ENCODE measurements around the gene CAT. TPM values are rescaled to one million over a fixed set of nuclear protein-coding genes. Genes with fewer than 3 reads are reported as not detected.

Gene CAT
- total and polyA plus RNA-seq, 9 donors = 45.6 to 74.4 (median 61.8) TPM

- Histone ChIP-seq H3K4me3 (ENCODE audit: low read length) (no peak overlapping the region), H3K27me3 (ENCODE audit: control insufficient read depth, insufficient read depth, low read length) (no peaks in the 10 kb centered on the region), H3K27ac (ENCODE audit: low read length) (no peak overlapping the region), H3K4me1 (ENCODE audit: control insufficient read depth, insufficient read depth, low read length) (peaks cover 9% of the 10 kb centered on the region), H3K9me3 (replicated peaks; ENCODE audit: control insufficient read depth, low read depth, low read length) (no peaks in the 10 kb centered on the region), H3K36me3 (ENCODE audit: control insufficient read depth, insufficient read depth, low read length) (peaks cover 39% of the 10 kb centered on the region)
- DNase-seq = no peak
- WGBS (ENCODE audit: insufficient coverage) = no CpG with 5 or more reads among the region's 3 CpGs
Observed at GRCh38 chr11:34451053-34451452, 12.3 kb downstream of the CAT start.

- peaks cover 50% of the 10 kb centered on the region for H3K36me3 ChIP-seq (ENCODE audit: control insufficient read depth, insufficient read depth, low read length)
- no CpG with 5 or more reads among the region's 1 CpG for WGBS (ENCODE audit: insufficient coverage)
- no peaks in the 10 kb centered on the region for H3K4me1 ChIP-seq (ENCODE audit: control insufficient read depth, insufficient read depth, low read length)
- no peaks in the 10 kb centered on the region for H3K9me3 ChIP-seq (replicated peaks; ENCODE audit: control insufficient read depth, low read depth, low read length)
- no peak overlapping the region for H3K4me3 ChIP-seq (ENCODE audit: low read length)
- DNase-seq = no peak
- H3K27ac ChIP-seq (ENCODE audit: low read length) = no peak overlapping the region
- no peaks in the 10 kb centered on the region for H3K27me3 ChIP-seq (ENCODE audit: control insufficient read depth, insufficient read depth, low read length)
Observed at GRCh38 chr11:34454308-34455032, 15.7 kb downstream of the CAT start.

- Histone ChIP-seq H3K36me3 (ENCODE audit: control insufficient read depth, insufficient read depth, low read length) (peaks cover 56% of the 10 kb centered on the region), H3K27me3 (ENCODE audit: control insufficient read depth, insufficient read depth, low read length) (no peaks in the 10 kb centered on the region), H3K4me1 (ENCODE audit: control insufficient read depth, insufficient read depth, low read length) (no peaks in the 10 kb centered on the region), H3K27ac (ENCODE audit: low read length) (no peak overlapping the region), H3K4me3 (ENCODE audit: low read length) (no peak overlapping the region), H3K9me3 (replicated peaks; ENCODE audit: control insufficient read depth, low read depth, low read length) (no peaks in the 10 kb centered on the region)
- WGBS (ENCODE audit: insufficient coverage) = no CpG with 5 or more reads among the region's 2 CpGs
- no peak for DNase-seq
Observed at GRCh38 chr11:34457607-34458006, 18.9 kb downstream of the CAT start.

- H3K9me3 ChIP-seq (replicated peaks; ENCODE audit: control insufficient read depth, low read depth, low read length) = no peaks in the 10 kb centered on the region
- no peaks in the 10 kb centered on the region for H3K27me3 ChIP-seq (ENCODE audit: control insufficient read depth, insufficient read depth, low read length)
- no CpG with 5 or more reads among the region's 4 CpGs for WGBS (ENCODE audit: insufficient coverage)
- no peak overlapping the region for H3K27ac ChIP-seq (ENCODE audit: low read length)
- H3K4me3 ChIP-seq (ENCODE audit: low read length) = no peak overlapping the region
- H3K36me3 ChIP-seq (ENCODE audit: control insufficient read depth, insufficient read depth, low read length) = peaks cover 59% of the 10 kb centered on the region
- no peaks in the 10 kb centered on the region for H3K4me1 ChIP-seq (ENCODE audit: control insufficient read depth, insufficient read depth, low read length)
- DNase-seq = no peak
Observed at GRCh38 chr11:34458525-34458924, 19.8 kb downstream of the CAT start.

GRCh38 chr11:34459507-34460162 lies 20.9 kb downstream of the CAT start:
- DNase-seq = no peak
- H3K4me1 ChIP-seq (ENCODE audit: control insufficient read depth, insufficient read depth, low read length) = no peaks in the 10 kb centered on the region
- H3K9me3 ChIP-seq (replicated peaks; ENCODE audit: control insufficient read depth, low read depth, low read length) = no peaks in the 10 kb centered on the region
- H3K27me3 ChIP-seq (ENCODE audit: control insufficient read depth, insufficient read depth, low read length) = no peaks in the 10 kb centered on the region
- H3K4me3 ChIP-seq (ENCODE audit: low read length) = no peak overlapping the region
- H3K27ac ChIP-seq (ENCODE audit: low read length) = no peak overlapping the region
- peaks cover 61% of the 10 kb centered on the region for H3K36me3 ChIP-seq (ENCODE audit: control insufficient read depth, insufficient read depth, low read length)
- WGBS (ENCODE audit: insufficient coverage) = no CpG with 5 or more reads among the region's 3 CpGs

- 100% methylated on average over 1 of the region's 4 CpGs for WGBS (ENCODE audit: insufficient coverage)
- Histone ChIP-seq H3K36me3 (ENCODE audit: control insufficient read depth, insufficient read depth, low read length) (peaks cover 58% of the 10 kb centered on the region), H3K9me3 (replicated peaks; ENCODE audit: control insufficient read depth, low read depth, low read length) (no peaks in the 10 kb centered on the region), H3K4me3 (ENCODE audit: low read length) (no peak overlapping the region), H3K27me3 (ENCODE audit: control insufficient read depth, insufficient read depth, low read length) (no peaks in the 10 kb centered on the region), H3K4me1 (ENCODE audit: control insufficient read depth, insufficient read depth, low read length) (no peaks in the 10 kb centered on the region), H3K27ac (ENCODE audit: low read length) (no peak overlapping the region)
- no peak for DNase-seq
Observed at GRCh38 chr11:34460278-34460677, 21.5 kb downstream of the CAT start.

GRCh38 chr11:34461215-34461614 lies 22.5 kb downstream of the CAT start:
- Histone ChIP-seq H3K9me3 (replicated peaks; ENCODE audit: control insufficient read depth, low read depth, low read length) (peaks cover 4% of the 10 kb centered on the region), H3K36me3 (ENCODE audit: control insufficient read depth, insufficient read depth, low read length) (peaks cover 59% of the 10 kb centered on the region), H3K27ac (ENCODE audit: low read length) (no peak overlapping the region), H3K4me1 (ENCODE audit: control insufficient read depth, insufficient read depth, low read length) (no peaks in the 10 kb centered on the region), H3K27me3 (ENCODE audit: control insufficient read depth, insufficient read depth, low read length) (no peaks in the 10 kb centered on the region), H3K4me3 (ENCODE audit: low read length) (no peak overlapping the region)
- WGBS (ENCODE audit: insufficient coverage) = 92% methylated on average over 13 of the region's 14 CpGs
- no peak for DNase-seq

GRCh38 chr11:34464591-34465051 lies 25.9 kb downstream of the CAT start:
- Histone ChIP-seq H3K4me1 (ENCODE audit: control insufficient read depth, insufficient read depth, low read length) (peaks cover 3% of the 10 kb centered on the region), H3K4me3 (ENCODE audit: low read length) (no peak overlapping the region), H3K27ac (ENCODE audit: low read length) (no peak overlapping the region), H3K36me3 (ENCODE audit: control insufficient read depth, insufficient read depth, low read length) (peaks cover 58% of the 10 kb centered on the region), H3K27me3 (ENCODE audit: control insufficient read depth, insufficient read depth, low read length) (no peaks in the 10 kb centered on the region), H3K9me3 (replicated peaks; ENCODE audit: control insufficient read depth, low read depth, low read length) (peaks cover 8% of the 10 kb centered on the region)
- whole genome bisulfite sequencing (ENCODE audit: insufficient coverage) = 69% methylated on average over 6 of the region's 7 CpGs
- DNase-seq = no peak

- no peak overlapping the region for H3K27ac ChIP-seq (ENCODE audit: low read length)
- DNase-seq = no peak
- no CpG with 5 or more reads among the region's 3 CpGs for WGBS (ENCODE audit: insufficient coverage)
- H3K9me3 ChIP-seq (replicated peaks; ENCODE audit: control insufficient read depth, low read depth, low read length) = peaks cover 8% of the 10 kb centered on the region
- H3K4me1 ChIP-seq (ENCODE audit: control insufficient read depth, insufficient read depth, low read length) = peaks cover 3% of the 10 kb centered on the region
- no peaks in the 10 kb centered on the region for H3K27me3 ChIP-seq (ENCODE audit: control insufficient read depth, insufficient read depth, low read length)
- H3K36me3 ChIP-seq (ENCODE audit: control insufficient read depth, insufficient read depth, low read length) = peaks cover 62% of the 10 kb centered on the region
- H3K4me3 ChIP-seq (ENCODE audit: low read length) = no peak overlapping the region
Observed at GRCh38 chr11:34466802-34467488, 28.2 kb downstream of the CAT start.

GRCh38 chr11:34468209-34468841 lies 29.6 kb downstream of the CAT start:
- H3K27ac ChIP-seq (ENCODE audit: low read length) = no peak overlapping the region
- H3K27me3 ChIP-seq (ENCODE audit: control insufficient read depth, insufficient read depth, low read length) = no peaks in the 10 kb centered on the region
- H3K4me1 ChIP-seq (ENCODE audit: control insufficient read depth, insufficient read depth, low read length) = peaks cover 3% of the 10 kb centered on the region
- 94% methylated on average over 6 of the region's 8 CpGs for WGBS (ENCODE audit: insufficient coverage)
- peaks cover 8% of the 10 kb centered on the region for H3K9me3 ChIP-seq (replicated peaks; ENCODE audit: control insufficient read depth, low read depth, low read length)
- peaks cover 62% of the 10 kb centered on the region for H3K36me3 ChIP-seq (ENCODE audit: control insufficient read depth, insufficient read depth, low read length)
- no peak for DNase-seq
- H3K4me3 ChIP-seq (ENCODE audit: low read length) = no peak overlapping the region

All from muscle of leg (tissue), 11 donors.